ENCODE data around the gene CACNB1. TPM values are rescaled to one million over a fixed set of nuclear protein-coding genes. Genes with fewer than 3 reads are reported as not detected.
"Not testable (repeated sequence)": the region's sequence is repeated elsewhere in the genome, so short reads cannot be mapped to it uniquely, and the experiment has no call there.

CACNB1 gene
- total RNA-seq, 1 donor from 2014 or later, result 2.0 TPM

- no peak for ATAC-seq
Observed at GRCh38 chr17:39173526-39174274, 23.8 kb downstream of the CACNB1 start.

- no peak for ATAC-seq
Observed at GRCh38 chr17:39173080-39173479, 24.4 kb downstream of the CACNB1 start.

GRCh38 chr17:39171933-39172332, 25.5 kb downstream of the CACNB1 start:
- no peak for ATAC-seq

GRCh38 chr17:39170558-39170957, 26.9 kb downstream of the CACNB1 start:
- no peak for ATAC-seq

- no peak for ATAC-seq
Observed at GRCh38 chr17:39170109-39170508, 27.4 kb downstream of the CACNB1 start.

GRCh38 chr17:39169518-39169917, 28.0 kb downstream of the CACNB1 start:
- no peak for ATAC-seq

GRCh38 chr17:39169101-39169500, 28.4 kb downstream of the CACNB1 start:
- no peak for ATAC-seq

GRCh38 chr17:39168503-39168902, 29.0 kb downstream of the CACNB1 start:
- ATAC-seq, result not testable (repeated sequence)

- ATAC-seq, result no peak
Observed at GRCh38 chr17:39167476-39167875, 30.0 kb downstream of the CACNB1 start.

- ATAC-seq, result no peak
Observed at GRCh38 chr17:39166437-39167335, 30.8 kb downstream of the CACNB1 start.

- ATAC-seq, result no peak
Observed at GRCh38 chr17:39165841-39166349, 31.6 kb downstream of the CACNB1 start, which contains the start of gene ARL5C. TSS of gene ARL5C (minus strand) at chr17:39166161. CDS start at chr17:39165760, 401 bp downstream.

- ATAC-seq, result no peak
Observed at GRCh38 chr17:39165178-39165840, 32.2 kb downstream of the CACNB1 start.

- ATAC-seq, result peak; percentile 72
Observed at GRCh38 chr17:39164675-39165143, 32.8 kb downstream of the CACNB1 start.

GRCh38 chr17:39161962-39162361, 35.5 kb downstream of the CACNB1 start:
- no peak for ATAC-seq

- ATAC-seq, result no peak
Observed at GRCh38 chr17:39158623-39159022, 38.8 kb downstream of the CACNB1 start.

GRCh38 chr17:39156491-39156890, 41.0 kb downstream of the CACNB1 start:
- no peak for ATAC-seq

- ATAC-seq, result no peak
Observed at GRCh38 chr17:39155654-39156053, 41.8 kb downstream of the CACNB1 start.

GRCh38 chr17:39153599-39154051, 43.8 kb downstream of the CACNB1 start:
- peak; percentile 84 for ATAC-seq

- ATAC-seq, result no peak
Observed at GRCh38 chr17:39151943-39152818, 45.3 kb downstream of the CACNB1 start.

- no peak for ATAC-seq
Observed at GRCh38 chr17:39151150-39151942, 46.1 kb downstream of the CACNB1 start, which contains the start of gene PLXDC1. TSS of gene PLXDC1 (minus strand) at chr17:39151637. CDS start at chr17:39151437, 200 bp downstream.

GRCh38 chr17:39150795-39151149, 46.7 kb downstream of the CACNB1 start:
- no peak for ATAC-seq
